Head of caudate nucleus (tissue), 42 donors: ENCODE measurements around the gene EPB41.
"Not testable (repeated sequence)": the region's sequence is repeated elsewhere in the genome, so short reads cannot be mapped to it uniquely, and the experiment has no call there.

Experiments used
- DNase-seq, 42 donors: peaks; one replicate each; pipeline versions ENCODE4 v3.0.0 to v3.0.0-alpha.2; 2020 to 2021; ENCODE audit warnings: mixed read lengths in 7 of 42
- intact Hi-C: fragments of 100-400 bp; cut with DNase I; formaldehyde crosslinking; loops from one replicate; pipeline ENCODE4 v1.15.0; 2022

Gene EPB41

DNA sequence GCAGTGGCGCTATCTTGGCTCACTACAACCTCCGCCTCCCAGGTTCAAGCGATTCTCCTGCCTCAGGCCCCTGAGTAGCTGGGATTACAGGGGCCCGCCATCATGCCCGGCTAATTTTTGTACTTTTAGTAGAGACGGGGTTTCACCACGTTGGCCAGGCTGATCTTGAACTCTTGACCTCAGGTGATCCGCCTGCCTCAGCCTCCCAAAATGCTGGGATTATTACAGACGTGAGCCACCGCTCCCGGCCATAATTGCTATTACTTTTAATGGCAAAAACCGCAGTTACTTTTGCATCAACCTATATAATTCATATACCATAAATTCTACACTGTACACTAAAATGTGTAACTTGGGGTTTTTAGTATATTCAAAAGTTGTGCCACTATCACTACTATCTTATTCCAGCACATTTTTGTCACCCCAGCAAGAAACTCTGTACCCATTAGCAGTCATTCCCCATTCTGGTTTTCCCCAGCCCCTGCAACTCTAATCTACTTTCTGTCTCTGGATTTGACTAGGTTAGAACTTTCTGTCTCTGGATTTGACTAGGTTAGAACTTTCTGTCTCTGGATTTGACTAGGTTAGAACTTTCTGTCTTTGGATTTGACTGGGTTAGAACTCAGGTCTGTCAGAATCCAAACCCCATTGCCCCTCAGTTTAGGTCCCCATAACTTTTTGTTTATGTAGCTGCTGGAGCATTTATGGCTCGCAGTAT is 47.9 kb downstream of the EPB41 start:
- intact Hi-C loops = not testable (repeated sequence)

DNA sequence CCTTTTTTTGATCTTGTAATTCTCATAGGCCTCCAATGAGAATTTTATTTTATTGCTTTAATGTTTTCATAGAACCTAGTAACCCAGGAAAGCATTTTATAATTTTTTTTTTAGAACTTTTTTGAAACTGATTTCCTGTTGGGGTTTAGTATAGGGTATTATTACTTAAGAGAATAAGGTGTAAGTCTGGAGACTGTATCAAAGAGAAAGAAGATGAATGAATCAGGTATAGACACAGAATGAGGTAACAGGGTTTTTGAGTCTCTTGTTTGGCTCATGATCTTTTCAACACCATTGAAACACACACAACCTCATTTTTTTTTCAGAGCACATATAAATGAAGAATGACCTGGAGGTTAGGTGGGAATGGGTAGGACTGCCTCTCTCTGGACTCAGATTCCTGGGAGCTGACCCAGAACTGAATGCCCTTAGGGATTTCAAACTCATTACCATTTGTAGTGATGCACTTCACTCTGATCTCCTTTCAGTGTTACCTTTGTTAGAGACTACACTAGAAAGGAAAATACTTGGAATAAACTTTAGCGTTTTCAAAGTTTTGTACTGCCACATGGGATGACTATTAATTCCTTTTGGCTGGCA is 51.0 kb downstream of the EPB41 start:
- no peak for DNase-seq
- intact Hi-C loops = no loop called here

More for the DNA sequence above, 47.9 kb downstream of the EPB41 start:
- DNase-seq = not testable (repeated sequence)

DNA sequence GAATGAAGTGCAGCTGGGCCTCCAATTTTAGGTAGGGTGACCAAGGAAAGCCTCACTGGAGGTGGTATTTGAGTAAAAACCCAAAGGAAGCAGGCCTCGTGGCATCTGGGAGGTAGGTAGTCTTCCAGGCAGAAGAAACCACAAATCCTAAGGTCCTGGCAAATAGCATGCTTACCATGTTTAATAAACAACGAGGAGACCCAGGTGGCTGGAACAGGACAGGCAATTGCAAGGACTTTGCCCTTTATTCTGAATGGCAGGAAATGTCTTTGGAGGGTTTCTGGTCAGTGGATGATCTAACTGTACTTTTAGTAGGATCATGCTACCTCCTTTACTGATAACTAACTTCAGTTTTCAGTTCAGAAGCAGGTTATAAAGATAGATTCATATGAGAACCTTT is 52.2 kb downstream of the EPB41 start:
- intact Hi-C loops = no loop called here
- no peak for DNase-seq

DNA sequence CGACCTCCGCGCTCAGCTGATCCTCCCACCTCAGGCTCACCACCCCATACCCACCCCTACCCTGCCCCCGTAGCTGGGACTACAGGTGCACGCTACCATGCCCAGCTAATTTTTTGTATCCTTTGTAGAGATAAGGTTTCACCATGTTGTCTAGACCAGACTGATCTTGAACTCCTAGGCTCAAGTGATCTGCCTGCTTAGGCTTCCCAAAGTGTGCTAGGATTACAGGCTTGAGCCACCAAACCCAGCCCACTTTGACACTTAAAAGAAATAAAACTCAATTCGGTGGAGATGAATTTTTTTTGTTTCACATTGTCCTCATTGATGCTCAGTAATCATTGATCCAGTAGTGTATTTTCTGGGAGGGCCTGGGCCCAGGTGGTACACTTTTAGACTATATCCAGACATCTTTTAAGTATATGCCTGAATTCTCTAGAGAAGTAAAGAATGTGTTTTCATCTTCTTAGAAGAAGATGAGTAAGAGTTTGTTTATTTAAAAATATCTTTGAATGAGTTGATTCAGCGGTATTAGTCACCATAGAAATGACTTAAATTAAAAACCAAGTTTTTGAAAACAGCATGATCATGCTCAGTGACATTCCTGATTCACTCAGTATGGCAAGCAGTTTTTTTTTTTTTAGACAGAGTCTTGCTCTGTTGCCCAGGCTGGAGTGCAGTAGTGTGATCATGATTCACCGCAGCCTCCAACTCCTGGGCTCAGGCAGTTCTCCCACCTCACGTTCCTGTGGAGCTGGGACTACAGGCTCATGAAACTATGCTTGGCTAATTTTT is 57.8 kb downstream of the EPB41 start:
- DNase-seq = peak in 14 of 42 donors; percentile 6 to 56 (median 30)
- intact Hi-C loops = no loop called here

DNA sequence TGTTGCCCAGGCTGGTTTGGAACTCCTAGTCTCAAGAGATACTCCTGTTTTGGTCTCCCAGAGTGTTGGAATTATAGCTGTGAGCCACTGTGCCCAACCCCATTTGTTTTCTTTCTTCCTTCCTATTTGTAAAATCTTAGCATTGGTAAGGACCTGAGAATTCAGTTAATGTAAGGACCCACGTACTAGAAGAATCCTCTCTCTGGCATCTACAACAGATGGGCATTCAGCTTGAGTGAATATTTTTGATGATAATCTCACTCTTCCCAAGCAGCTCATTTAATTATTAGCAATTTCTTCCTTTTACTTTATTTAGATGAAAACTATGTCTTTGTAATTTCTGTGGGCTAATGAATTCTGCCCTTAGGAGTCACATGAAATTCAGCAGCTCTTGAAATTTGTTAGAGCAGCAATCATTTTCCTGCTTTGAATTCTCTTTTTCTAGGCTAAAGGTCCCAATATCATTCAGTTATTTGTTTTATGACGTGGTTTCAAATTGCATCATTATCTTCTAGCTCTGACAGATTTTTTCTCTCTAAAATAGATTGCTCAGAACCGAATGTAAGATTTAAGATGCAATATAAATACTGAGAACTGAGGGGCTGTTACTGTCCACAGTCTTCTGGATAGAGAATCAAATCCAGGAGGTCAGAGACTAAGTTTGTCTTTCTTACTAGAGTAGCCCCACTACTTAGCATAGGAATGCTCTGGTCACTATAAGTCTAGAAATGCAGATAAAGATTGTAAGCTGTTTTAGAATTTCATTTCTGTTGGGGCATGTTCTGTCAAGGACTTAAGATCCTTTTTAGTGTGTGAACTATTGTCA is 59.4 kb downstream of the EPB41 start:
- DNase-seq = no peak
- intact Hi-C loops = no loop called here

DNA sequence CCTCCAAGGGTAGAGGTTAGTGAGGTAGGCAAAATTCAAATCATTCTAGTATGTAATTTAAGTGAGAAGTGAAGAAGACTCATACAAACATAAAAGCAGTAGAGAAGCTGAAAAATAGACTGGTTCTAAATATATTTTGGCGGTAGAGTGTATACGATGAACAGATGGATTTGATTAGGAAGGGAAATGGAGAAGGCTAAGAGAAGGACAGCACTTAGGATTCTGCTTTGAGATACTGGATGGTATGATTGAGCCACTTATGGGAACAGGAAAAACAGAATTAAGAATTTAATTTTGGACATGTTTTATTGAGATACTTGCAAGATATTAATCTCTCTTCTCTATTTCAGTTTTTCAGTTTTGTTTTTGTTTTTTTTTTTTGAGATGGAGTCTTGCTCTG is 60.1 kb downstream of the EPB41 start:
- intact Hi-C loops = no loop called here

DNA sequence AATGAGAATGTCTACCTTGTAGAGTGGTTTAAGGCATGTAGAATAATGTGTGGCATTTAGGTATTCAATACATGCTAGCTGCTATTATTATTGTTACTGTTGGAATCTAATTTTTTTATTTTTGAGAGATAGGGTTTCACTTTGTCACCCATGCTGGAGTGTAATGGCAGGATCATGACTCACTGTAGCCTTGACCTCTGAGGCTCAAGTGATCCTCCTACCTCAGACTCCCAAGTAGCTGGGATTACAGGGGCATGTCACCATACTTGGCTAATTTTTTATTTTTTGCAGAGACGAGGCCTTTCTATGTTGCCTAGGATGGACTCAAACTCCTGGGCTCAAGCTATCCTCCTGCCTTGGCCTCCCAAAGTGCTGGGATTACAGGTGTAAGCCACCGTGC is 61.9 kb downstream of the EPB41 start:
- no peak for DNase-seq
- intact Hi-C loops = no loop called here

More for the DNA sequence above, 60.1 kb downstream of the EPB41 start:
- no peak for DNase-seq

DNA sequence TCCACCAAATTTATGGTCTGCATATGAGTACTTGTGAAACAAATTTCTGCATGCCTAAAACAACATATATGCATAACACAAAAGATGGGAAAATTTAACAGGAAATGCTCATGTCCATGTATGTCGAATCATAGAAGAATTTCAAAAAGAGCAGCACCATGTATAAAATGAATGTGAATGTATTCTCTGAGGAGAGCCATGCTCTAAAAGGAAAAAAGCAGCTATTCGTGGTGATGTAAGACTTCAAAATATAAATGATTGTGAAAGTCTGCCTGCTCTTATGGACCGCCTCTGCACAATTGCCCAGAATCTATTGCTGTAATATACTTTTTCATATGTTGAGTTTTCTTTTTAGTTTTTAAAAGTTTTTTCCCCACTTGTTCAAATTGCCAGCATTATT is 66.8 kb downstream of the EPB41 start:
- intact Hi-C loops = no loop called here
- no peak for DNase-seq

DNA sequence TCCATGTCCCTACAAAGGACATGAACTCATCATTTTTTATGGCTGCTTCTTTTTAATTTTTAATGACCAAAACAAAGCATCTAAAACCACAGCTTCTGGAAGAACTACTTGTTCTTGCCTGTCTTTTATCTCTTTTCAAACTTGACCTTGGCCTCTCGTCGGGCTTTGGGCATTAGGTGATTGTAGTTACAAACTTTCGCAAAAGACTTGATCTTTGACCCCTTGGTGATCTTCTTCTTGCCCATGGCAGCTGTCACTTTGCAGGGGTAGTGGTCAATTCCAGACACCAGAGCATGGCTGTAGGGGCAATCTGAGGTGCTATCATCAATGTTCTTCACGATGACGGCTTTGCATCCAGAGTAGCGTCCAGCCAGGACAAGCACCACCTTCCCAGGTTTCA is 67.8 kb downstream of the EPB41 start:
- intact Hi-C loops = no loop called here

DNA sequence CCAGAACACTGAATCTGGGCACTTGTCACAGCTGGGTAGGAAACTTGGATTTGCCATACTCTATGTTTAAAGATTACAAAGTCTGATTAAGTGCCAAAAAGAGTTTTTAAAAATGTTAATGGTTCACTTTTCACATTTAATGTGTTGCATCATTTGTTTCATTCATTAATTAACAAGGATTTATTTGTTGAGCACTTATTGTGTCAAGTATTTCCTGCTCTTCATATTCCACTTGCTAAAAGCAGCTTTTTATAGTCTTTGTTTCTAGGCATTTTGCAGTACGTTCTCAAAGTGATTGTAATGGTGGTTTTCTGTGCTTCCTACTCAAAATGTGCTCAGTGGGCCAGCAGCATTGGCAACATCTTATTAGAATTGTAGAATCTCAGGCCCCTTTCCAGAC is 68.7 kb downstream of the EPB41 start:
- intact Hi-C loops = no loop called here
- DNase-seq = no peak

More for the DNA sequence above, 67.8 kb downstream of the EPB41 start:
- DNase-seq = no peak

DNA sequence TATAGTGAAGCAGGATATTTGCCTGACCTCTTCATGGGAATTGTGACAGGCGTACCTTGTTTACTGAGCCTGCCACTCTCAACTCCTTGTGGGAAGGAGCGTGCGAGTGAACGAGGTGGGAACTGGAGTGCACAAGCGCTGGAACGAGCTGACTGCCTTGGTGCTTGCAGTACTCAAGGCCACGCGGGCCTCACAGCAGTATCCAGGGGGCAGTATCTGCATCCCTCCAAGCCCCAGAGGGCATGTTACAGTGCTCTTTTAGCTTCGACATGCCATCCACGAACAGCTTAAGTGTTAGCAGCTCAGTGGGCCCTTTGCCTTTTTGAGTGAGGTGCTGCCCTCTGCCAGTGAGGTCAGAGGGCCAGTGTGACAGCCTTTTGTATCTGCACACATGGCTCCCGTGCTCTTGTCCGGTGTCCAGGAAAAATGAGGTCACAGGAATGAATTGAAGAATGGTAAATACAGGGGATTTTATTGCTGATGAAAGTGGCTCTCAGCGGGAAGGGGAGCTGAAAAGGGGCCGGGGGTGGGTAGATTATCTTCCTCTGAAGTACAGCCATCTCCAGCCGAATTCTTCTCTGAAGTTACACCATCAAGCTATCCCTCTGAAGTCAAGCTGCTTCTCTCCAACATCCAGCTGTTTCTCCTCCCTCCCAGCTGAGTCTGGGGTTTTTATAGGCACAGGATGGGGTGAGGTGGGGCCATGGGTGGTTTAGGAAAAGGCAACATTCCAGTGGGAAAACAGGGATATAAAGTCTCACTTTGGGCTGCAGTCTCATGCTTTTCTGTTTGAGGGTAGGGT is 69.3 kb downstream of the EPB41 start:
- intact Hi-C loops = no loop called here

DNA sequence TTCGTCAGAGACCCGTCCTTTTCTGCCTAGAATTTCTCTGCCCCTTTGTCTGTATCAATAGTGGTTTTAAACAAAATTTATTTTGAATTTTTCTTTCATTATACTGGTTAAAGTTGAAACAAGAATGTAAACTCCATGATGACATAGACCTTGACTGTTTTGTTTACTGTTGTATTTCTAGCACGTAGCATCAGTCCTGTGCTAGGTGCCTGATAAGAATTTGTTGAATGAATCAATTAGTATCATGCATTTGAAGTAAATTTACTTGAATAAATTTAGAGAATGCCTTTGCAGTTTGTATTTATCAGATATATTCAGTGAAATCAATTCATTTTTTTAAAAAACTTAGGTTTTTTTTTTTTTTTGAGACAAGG is 69.9 kb downstream of the EPB41 start:
- intact Hi-C loops = no loop called here

More for the DNA sequence above, 69.3 kb downstream of the EPB41 start:
- no peak for DNase-seq

DNA sequence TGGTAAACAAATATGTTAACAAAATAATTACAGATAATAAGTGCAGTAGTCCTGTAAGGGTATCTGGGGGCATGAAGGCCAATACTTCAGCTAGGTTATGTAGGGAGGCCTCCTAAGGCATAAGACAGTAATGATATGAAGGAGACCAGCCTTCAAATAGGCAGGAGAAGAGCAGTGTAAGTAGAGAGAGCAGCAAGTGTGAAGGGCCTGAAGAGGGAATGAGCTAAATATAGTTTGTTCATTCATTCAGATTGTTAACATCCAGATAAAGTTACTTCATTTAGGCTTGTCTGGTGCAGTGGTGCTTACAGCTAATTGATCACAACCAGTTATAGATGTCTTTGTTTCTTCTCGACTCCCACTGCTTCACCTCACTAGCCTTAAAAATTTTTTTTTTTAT is 71.1 kb downstream of the EPB41 start:
- intact Hi-C loops = no loop called here
- DNase-seq = no peak

More for the DNA sequence above, 69.9 kb downstream of the EPB41 start:
- no peak for DNase-seq

DNA sequence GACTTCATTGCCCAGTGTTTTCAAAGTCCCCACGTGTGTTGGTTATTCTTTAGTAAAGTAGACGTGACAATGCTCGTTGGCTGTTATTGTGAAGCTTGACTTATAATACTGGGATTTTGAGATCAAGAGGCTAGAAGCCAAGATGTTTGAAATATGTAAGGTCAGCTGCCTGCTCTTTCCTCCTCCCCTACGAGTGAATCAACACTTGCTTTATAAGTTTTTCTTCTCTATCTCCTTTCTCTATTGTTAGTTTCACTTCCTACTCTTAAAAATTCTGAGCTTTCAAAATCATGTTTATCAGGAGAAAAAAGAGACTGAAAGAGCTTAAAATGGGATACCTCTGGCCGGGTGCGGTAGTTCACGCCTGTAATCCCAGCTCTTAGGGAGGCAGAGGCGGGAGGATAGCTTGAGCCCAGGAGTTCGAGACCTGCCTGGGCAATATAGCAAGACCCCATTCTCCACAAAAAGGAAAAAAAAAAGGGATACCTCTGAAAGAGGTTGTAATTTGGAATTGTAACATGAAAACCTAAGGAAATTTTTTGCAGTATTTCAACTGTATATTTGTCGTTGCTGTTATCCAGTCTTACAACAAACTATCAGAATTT is 72.0 kb downstream of the EPB41 start:
- no peak for DNase-seq
- intact Hi-C loops = no loop called here

DNA sequence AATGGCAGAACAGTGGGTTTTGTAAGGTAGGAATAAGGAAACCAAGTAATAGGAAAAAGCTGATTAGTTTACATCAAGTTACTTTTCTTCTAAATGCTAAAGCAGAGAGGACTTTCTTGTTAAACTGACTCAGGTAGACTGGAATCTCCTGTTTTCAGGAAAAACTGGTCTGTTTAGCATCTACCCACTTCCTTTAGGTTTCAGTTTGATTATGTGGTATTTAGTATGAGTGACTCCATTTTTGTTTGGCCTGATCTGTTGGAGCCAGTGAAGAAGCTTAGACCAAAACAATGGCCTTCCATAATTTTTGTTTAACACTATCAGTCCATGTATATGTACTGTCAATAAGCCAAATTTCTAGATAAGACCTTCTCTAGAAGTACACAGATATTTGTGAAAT is 88.4 kb downstream of the EPB41 start:
- intact Hi-C loops = no loop called here
- DNase-seq = no peak

DNA sequence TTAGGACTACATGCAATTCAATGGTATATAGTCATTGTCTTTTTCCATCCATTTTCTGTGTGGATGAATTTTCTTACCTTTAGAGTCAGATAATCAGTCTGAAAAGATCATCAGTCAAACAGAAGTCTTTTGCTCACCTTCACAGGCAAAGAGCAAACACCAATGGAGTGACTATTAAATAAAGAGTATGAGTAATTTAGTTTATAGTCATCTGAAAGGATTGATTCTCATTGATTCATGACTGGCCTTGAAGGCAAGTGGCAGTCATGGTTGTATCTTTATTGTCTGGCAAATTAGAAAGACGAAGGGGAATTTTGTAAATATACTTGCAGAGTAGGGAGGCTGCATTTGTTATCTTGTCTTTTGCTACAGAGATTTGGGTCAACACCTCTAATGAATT is 89.9 kb downstream of the EPB41 start:
- DNase-seq = no peak
- intact Hi-C loops = no loop called here

DNA sequence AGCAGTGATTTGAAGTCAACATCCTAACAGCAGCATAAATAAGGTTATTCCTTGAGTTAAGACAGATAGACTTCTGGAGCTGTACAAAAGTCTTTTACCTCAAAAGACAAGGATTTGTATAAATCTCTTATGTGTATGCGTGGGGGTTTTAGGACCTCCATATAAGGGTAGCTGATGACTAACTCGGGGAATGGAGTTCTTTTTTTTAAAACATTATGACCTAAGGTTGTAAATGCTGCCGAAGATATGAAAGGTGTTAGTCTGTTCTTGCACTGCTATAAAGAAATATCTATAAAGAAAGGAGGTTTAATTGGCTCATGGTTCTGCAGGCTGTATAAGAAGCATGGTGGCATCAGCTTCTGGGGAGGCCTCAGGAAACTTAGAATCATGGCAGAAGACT is 90.4 kb downstream of the EPB41 start:
- DNase-seq = peak in 5 of 42 donors; percentile 3 to 30 (median 7)
- intact Hi-C loops = no loop called here

DNA sequence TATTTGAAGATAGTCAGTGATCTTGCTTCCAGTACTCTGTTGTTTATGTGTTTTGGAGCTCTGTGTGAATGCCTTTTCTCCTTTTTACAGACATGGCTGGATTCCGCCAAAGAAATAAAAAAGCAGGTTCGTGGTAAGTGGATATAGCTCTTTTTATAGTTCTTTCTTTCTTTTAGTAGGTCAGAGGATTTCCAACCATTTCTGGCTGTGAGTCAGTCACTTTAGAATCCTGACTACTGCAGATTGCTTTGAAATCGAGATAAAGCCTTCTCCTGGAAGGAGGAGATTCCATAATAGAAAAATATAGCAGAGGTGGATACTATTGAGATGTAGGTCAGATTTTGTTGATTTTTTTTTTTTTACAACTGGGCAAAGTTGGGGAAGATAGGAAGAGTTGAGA is 97.4 kb downstream of the EPB41 start:
- DNase-seq = no peak
- intact Hi-C loops = no loop called here
